Measurements from ENCODE around the gene GRIK3. TPM values are rescaled to one million over a fixed set of nuclear protein-coding genes. Genes with fewer than 3 reads are reported as not detected.

The GRIK3 gene
- total and polyA plus RNA-seq, 2 experiments from 2014 or later, result under 0.01 TPM; not detected in 1

GRCh38 chr1:36992139-36992943 is 42.0 kb downstream of the GRIK3 start:
- 83% methylated on average over 8 of the region's 8 CpGs for WGBS (ENCODE audit: low lambda C conversion rate, missing lambda C conversion rate)
- Histone ChIP-seq H3K4me1 (ENCODE audit: insufficient read depth) (no peaks in the 10 kb centered on the region), H3K4me3 (no peak overlapping the region), H3K79me2 (no peaks in the 10 kb centered on the region), H3K4me2 (no peak overlapping the region), H3K27ac (no peak overlapping the region), H3K36me3 (replicated peaks; ENCODE audit: insufficient read depth, low read depth) (no peaks in the 10 kb centered on the region), H2AFZ (no peak overlapping the region), H3K9me2 (replicated peaks; ENCODE audit: insufficient read depth) (no peaks in the 10 kb centered on the region), H3K9me3 (ENCODE audit: low read depth) (no peaks in the 10 kb centered on the region), H3K27me3 (no peaks in the 10 kb centered on the region), H4K20me1 (ENCODE audit: insufficient read depth, poor library complexity, severe bottlenecking) (no peaks in the 10 kb centered on the region)
- TF ChIP-seq CTCF (IDR thresholded peaks at IDR 0.05; ENCODE audit: poor library complexity), result no peak
- TF ChIP-seq EZH2phosphoT487 (IDR thresholded peaks at IDR 0.05; ENCODE audit: low read depth, severe bottlenecking, unreplicated experiment), result no peak
- no peak for TF ChIP-seq EZH2 (IDR thresholded peaks at IDR 0.05; ENCODE audit: borderline replicate concordance)
- no peak for DNase-seq (ENCODE audit: low spot score)

DNA sequence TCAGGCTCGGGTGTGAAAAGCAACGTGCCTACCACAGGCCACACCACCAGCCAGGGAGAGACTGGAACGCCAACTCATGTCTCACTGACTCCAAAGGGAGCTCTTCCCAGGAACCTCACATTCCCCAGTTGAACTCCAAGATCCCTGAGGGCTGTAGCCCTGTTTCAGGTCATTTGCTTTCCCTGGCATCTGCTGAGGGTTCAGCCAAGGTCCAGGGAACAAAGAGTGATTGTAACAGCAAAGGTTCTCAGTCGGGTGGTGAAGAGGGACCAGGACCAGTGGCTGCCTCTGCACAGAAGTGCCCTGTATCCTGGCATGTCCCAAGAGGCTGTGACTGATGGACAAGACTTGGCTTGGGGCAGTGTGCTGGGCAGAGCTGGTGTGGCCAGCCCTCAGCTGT is 42.8 kb downstream of the GRIK3 start:
- Histone ChIP-seq H3K9me3 (ENCODE audit: low read depth) (no peaks in the 10 kb centered on the region), H3K27ac (no peak overlapping the region), H3K4me3 (no peak overlapping the region), H3K9me2 (replicated peaks; ENCODE audit: insufficient read depth) (no peaks in the 10 kb centered on the region), H3K4me2 (no peak overlapping the region), H4K20me1 (ENCODE audit: insufficient read depth, poor library complexity, severe bottlenecking) (no peaks in the 10 kb centered on the region), H3K4me1 (ENCODE audit: insufficient read depth) (no peaks in the 10 kb centered on the region), H3K27me3 (no peaks in the 10 kb centered on the region), H3K79me2 (no peaks in the 10 kb centered on the region), H3K36me3 (replicated peaks; ENCODE audit: insufficient read depth, low read depth) (no peaks in the 10 kb centered on the region), H2AFZ (no peak overlapping the region)
- DNase-seq (ENCODE audit: low spot score), result no peak
- 82% methylated on average over 4 of the region's 4 CpGs for WGBS (ENCODE audit: low lambda C conversion rate, missing lambda C conversion rate)
- TF ChIP-seq EZH2phosphoT487 (IDR thresholded peaks at IDR 0.05; ENCODE audit: low read depth, severe bottlenecking, unreplicated experiment) (no peak), CTCF (IDR thresholded peaks at IDR 0.05; ENCODE audit: poor library complexity) (no peak), EZH2 (IDR thresholded peaks at IDR 0.05; ENCODE audit: borderline replicate concordance) (no peak)

GRCh38 chr1:36990928-36991327 is 43.4 kb downstream of the GRIK3 start:
- Histone ChIP-seq H2AFZ (no peak overlapping the region), H3K27me3 (no peaks in the 10 kb centered on the region), H3K4me2 (no peak overlapping the region), H3K9me3 (ENCODE audit: low read depth) (no peaks in the 10 kb centered on the region), H3K4me3 (no peak overlapping the region), H3K27ac (no peak overlapping the region), H3K36me3 (replicated peaks; ENCODE audit: insufficient read depth, low read depth) (no peaks in the 10 kb centered on the region), H3K4me1 (ENCODE audit: insufficient read depth) (no peaks in the 10 kb centered on the region), H3K9me2 (replicated peaks; ENCODE audit: insufficient read depth) (no peaks in the 10 kb centered on the region), H4K20me1 (ENCODE audit: insufficient read depth, poor library complexity, severe bottlenecking) (no peaks in the 10 kb centered on the region), H3K79me2 (no peaks in the 10 kb centered on the region)
- WGBS (ENCODE audit: low lambda C conversion rate, missing lambda C conversion rate), result 81% methylated on average over 3 of the region's 3 CpGs
- DNase-seq (ENCODE audit: low spot score), result no peak
- TF ChIP-seq EZH2 (IDR thresholded peaks at IDR 0.05; ENCODE audit: borderline replicate concordance), result no peak
- no peak for TF ChIP-seq EZH2phosphoT487 (IDR thresholded peaks at IDR 0.05; ENCODE audit: low read depth, severe bottlenecking, unreplicated experiment)
- no peak for TF ChIP-seq CTCF (IDR thresholded peaks at IDR 0.05; ENCODE audit: poor library complexity)
